ENCODE results near the gene IFNL4.

Gene IFNL4

DNA sequence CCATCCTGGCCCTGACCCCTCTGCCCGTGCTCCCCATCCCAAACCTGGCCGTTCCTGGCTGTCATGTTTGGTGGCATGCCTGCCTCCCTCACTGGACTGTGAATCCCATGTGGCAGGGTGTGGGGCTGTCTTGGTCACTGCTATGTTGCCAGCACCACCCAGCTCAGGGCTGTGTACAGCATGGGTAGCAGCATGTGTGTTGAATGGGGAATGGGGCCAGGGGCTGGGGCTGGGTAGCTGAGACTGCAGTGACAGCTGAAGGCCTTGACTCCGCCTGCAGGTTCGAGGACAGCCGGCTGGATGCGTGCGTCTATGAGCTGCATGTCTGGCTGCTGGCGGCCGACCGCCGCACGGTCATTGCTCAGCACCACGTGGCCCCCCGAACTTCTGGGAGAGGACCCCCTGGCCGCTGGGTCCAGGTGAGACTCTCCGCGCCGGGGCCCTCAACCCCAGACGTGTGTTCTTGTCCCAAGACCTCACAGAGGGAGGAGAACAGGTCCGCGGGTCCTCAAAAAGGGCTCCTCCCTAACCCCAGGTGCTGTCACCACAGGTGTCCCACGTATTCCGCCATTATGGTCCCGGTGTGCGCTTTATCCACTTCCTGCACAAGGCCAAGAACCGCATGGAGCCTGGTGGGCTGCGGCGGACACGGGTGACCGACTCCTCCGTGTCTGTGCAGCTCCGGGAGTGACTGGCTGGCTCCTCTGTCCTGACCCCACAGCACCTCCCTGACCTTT lies 48.4 kb downstream of the IFNL4 start:
- CTCF ChIA-PET, result interaction anchor here (1.1 kb wide), 1 partner anchor 89 kb away, joined by 3 read pairs; no protein-coding TSS in a partner anchor
- Mint-ChIP-seq H3K27me3 (peaks cover 100% of the 10 kb centered on the region), H3K36me3 (no peaks in the 10 kb centered on the region), H3K4me3 (no peak overlapping the region), H3K4me1 (peaks cover 21% of the 10 kb centered on the region), H3K27ac (no peak overlapping the region), H3K9me3 (no peaks in the 10 kb centered on the region)
- no peak for DNase-seq

DNA sequence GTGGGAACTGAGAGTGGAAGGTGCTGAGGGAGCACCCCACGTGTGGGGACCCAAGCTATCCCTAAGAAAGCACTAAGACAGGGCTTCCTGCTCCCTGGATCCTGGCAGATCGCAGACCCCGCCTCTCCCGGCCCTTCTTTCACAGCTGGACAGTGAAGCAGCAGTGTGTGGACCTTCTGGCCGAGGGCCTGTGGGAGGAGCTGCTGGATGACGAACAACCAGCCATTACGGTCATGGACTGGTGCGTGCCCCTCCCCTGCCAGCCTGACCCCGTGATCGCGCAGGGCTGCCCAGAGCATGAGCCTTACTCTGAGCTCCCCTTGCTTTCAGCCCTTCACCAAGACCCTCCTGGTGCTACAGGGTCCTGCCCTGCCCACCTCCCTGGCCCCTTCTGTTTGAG lies 49.6 kb downstream of the IFNL4 start:
- Mint-ChIP-seq H3K4me1 (peaks cover 23% of the 10 kb centered on the region), H3K27ac (no peak overlapping the region), H3K27me3 (peaks cover 97% of the 10 kb centered on the region), H3K9me3 (no peaks in the 10 kb centered on the region), H3K36me3 (no peaks in the 10 kb centered on the region), H3K4me3 (no peak overlapping the region)
- CTCF ChIA-PET, result interaction anchor here (0.6 to 1.2 kb wide), 3 partner anchors 8 to 77 kb away, joined by 3 read pairs; no protein-coding TSS in a partner anchor
- DNase-seq, result no peak

DNA sequence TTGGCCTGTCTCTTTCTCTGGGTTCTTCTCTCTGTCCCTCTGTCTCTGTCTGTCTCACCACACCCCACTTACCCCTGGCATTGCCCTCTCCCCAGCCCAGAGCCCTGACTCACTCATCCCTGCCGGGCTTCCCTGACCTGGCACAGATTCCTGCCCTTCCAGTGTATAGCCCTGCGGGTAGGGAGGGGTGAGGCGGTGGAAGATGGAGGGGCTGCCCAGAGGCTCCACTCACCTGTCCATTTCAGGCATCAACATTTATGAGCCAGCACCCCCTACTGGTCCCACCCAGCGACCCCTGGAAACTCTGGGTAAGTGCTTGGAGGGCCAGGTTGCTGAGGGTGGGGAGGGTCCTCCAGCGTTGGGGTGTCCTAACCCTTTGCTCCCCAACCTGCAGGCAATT lies 50.8 kb downstream of the IFNL4 start:
- Mint-ChIP-seq H3K4me3 (no peak overlapping the region), H3K9me3 (no peaks in the 10 kb centered on the region), H3K4me1 (peaks cover 23% of the 10 kb centered on the region), H3K27me3 (peaks cover 95% of the 10 kb centered on the region), H3K36me3 (no peaks in the 10 kb centered on the region), H3K27ac (no peak overlapping the region)
- DNase-seq, result no peak
- CTCF ChIA-PET, result no interaction called here

DNA sequence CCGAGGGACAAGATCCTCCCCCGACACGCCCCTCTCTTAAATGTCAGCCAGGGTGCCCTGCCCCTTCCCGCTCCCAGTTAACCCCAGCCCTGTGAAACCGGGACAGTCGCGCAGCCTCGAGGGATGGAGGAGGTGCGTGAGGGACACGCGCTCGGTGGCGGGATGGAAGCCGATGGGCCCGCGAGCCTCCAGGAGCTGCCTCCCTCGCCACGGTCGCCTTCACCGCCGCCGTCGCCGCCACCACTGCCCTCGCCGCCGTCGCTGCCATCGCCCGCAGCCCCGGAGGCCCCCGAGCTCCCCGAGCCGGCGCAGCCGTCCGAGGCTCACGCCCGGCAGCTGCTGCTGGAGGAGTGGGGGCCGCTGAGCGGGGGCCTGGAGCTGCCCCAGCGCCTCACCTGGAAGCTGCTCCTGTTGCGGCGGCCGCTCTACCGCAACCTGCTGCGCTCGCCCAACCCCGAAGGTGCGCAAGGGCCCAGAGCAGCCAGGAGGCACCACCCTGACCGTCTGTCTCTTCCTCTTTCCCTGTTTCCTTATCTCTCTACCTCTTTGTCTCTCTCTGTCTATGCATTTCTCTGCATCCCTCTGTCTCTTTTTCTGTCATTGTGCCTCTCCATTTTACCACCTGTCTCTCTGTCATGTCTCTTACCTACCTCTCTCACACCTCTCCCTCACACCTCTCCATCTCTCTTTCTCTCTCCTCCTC lies 51.6 kb downstream of the IFNL4 start, which contains the start of gene NCCRP1:
NCCRP1 (plus strand) TSS at position 105 of the 703 bp plus-strand sequence; CDS start at position 124, 19 bp downstream.
- no peak within 1 kb of the TSS for H3K27ac Mint-ChIP-seq
- CTCF ChIA-PET, result interaction anchor here (1.6 kb wide), 1 partner anchor 131 kb away, joined by 3 read pairs; no protein-coding TSS in a partner anchor

DNA sequence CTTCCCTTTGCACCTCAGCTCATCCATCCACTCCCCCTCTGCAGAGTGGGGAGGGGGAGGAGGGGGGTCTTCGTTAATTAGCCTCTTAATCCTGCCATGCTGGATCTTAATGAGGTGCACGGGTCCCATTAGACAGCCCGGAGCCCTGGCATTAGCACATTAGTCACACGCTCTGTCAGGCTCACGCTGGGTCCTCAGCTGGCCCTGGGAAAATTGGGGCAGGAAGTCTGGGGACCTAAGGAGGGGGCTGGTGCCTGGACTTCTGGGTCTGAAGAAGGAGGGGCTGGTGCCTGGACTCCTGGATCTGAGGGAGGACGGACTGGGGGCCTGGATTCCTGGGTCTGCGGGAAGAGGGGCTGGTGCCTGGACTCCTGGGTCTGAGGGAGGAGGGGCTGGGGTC lies 52.3 kb downstream of the IFNL4 start:
- Mint-ChIP-seq H3K27me3 (peaks cover 87% of the 10 kb centered on the region), H3K9me3 (no peaks in the 10 kb centered on the region), H3K4me3 (no peak overlapping the region), H3K36me3 (no peaks in the 10 kb centered on the region), H3K4me1 (peaks cover 23% of the 10 kb centered on the region), H3K27ac (no peak overlapping the region)
- no peak for DNase-seq
- CTCF ChIA-PET, result interaction anchor here (1.6 kb wide), 1 partner anchor 131 kb away, joined by 3 read pairs; no protein-coding TSS in a partner anchor

More for the DNA sequence above, 51.6 kb downstream of the IFNL4 start, which contains the start of gene NCCRP1:
- no peak for DNase-seq
- peaks cover 92% of the 10 kb centered on the region for H3K27me3 Mint-ChIP-seq
- no peaks in the 10 kb centered on the region for H3K36me3 Mint-ChIP-seq
- H3K4me3 Mint-ChIP-seq, result no peak within 1 kb of the TSS
- H3K4me1 Mint-ChIP-seq, result peaks cover 23% of the 10 kb centered on the region
- H3K9me3 Mint-ChIP-seq, result no peaks in the 10 kb centered on the region
